H1 (cell line): ENCODE measurements around the gene MAGI2. TPM values are rescaled to one million over a fixed set of nuclear protein-coding genes. Genes with fewer than 3 reads are reported as not detected.

ENCODE experiments used
- CTCF ChIA-PET: fragments of 300-600 bp; sonication (Branson Sonifier 250); formaldehyde crosslinking; loops from one replicate; lab custom pipeline; 2021; ENCODE audit not compliant: partially characterized antibody; lab: Charles Lee
- POLR2A ChIA-PET: fragments of 300-600 bp; sonication (Branson Sonifier 250); formaldehyde crosslinking; loops from one replicate; lab custom pipeline; 2021; ENCODE audit warnings: inconsistent platforms; ENCODE audit not compliant: partially characterized antibody; lab: Charles Lee
- DNase-seq, 2 experiments: peaks; one replicate each; pipeline versions ENCODE4 v3.0.0 to v3.0.0-alpha.2; 2010 to 2022; ENCODE audit warnings: low spot score in 2 of 2, low read depth in 1 of 2, mixed read lengths in 1 of 2
- FAIRE-seq: peaks from 2 replicates; lab custom pipeline; 2011; peaks lifted over from hg19 to GRCh38; lab: Jason Lieb, UNC
- H2AFZ ChIP-seq: 2 replicates; pipeline ENCODE4 v1.8.1; 2012; ENCODE audit warnings: low read length, inconsistent platforms
- H2AK5ac ChIP-seq: 2 replicates; pipeline ENCODE4 v1.6.1; 2013; ENCODE audit warnings: low read depth, low read length
- H2BK120ac ChIP-seq: replicated peaks from 2 replicates; pipeline ENCODE3; 2013; ENCODE audit warnings: low read depth, low read length, inconsistent platforms
- H2BK12ac ChIP-seq: 2 replicates; pipeline ENCODE4 v1.6.1; 2013; ENCODE audit warnings: low read depth, low read length
- H2BK15ac ChIP-seq: 2 replicates; pipeline ENCODE4 v1.6.1; 2013; ENCODE audit warnings: low read length
- H2BK20ac ChIP-seq: 2 replicates; pipeline ENCODE4 v1.6.1; 2013; ENCODE audit warnings: low read length
- H2BK5ac ChIP-seq: 2 replicates; pipeline ENCODE4 v1.6.1; 2013; ENCODE audit warnings: low read depth, low read length
- H3K14ac ChIP-seq: 2 replicates; pipeline ENCODE4 v1.6.1; 2013; ENCODE audit warnings: inconsistent platforms; ENCODE audit not compliant: insufficient read length
- H3K18ac ChIP-seq: 2 replicates; pipeline ENCODE4 v1.6.1; 2013; ENCODE audit warnings: low read length; ENCODE audit errors: extremely low read depth
- H3K23ac ChIP-seq: 2 replicates; pipeline ENCODE4 v1.6.1; 2013; ENCODE audit warnings: inconsistent platforms; ENCODE audit not compliant: insufficient read length
- H3K23me2 ChIP-seq: 2 replicates; pipeline ENCODE4 v1.6.1; 2013; ENCODE audit warnings: low read depth, low read length
- H3K27ac ChIP-seq: 2 replicates; pipeline ENCODE4 v1.6.1; 2011; ENCODE audit warnings: low read depth, low read length, inconsistent platforms
- H3K27me3 ChIP-seq, 4 experiments: replicated peaks in 1 of 4; 1 replicate in 1 of 4; 2 replicates in 3 of 4; pipeline versions ENCODE4 v1.6.1 to v1.8.1; 2011 to 2013; ENCODE audit warnings: low read length in 3 of 4, mild to moderate bottlenecking in 3 of 4, inconsistent platforms in 2 of 4, mixed read lengths in 2 of 4, moderate library complexity in 1 of 4; ENCODE audit not compliant: control insufficient read depth in 3 of 4, insufficient read depth in 3 of 4; ENCODE audit errors: extremely low read depth in 1 of 4
- H3K36me3 ChIP-seq, 4 experiments: 2 replicates each; pipeline versions ENCODE4 v1.6.1 to v1.8.1; 2011 to 2013; ENCODE audit warnings: mild to moderate bottlenecking in 4 of 4, low read length in 3 of 4, moderate library complexity in 2 of 4, control low read depth in 1 of 4, inconsistent platforms in 1 of 4; ENCODE audit not compliant: insufficient read depth in 4 of 4, control insufficient read depth in 2 of 4
- H3K4ac ChIP-seq: replicated peaks from 2 replicates; pipeline ENCODE3; 2013; ENCODE audit warnings: low read length, low read depth, mixed read lengths, inconsistent platforms; ENCODE audit not compliant: insufficient read length
- H3K4me1 ChIP-seq, 4 experiments: replicated peaks in 1 of 4; 1 replicate in 1 of 4; 2 replicates in 3 of 4; pipeline versions ENCODE4 v1.6.1 to v1.8.1; 2011 to 2013; ENCODE audit warnings: low read length in 3 of 4, inconsistent platforms in 2 of 4, mixed read lengths in 1 of 4; ENCODE audit not compliant: insufficient read depth in 4 of 4, control insufficient read depth in 3 of 4
- H3K4me2 ChIP-seq, 2 experiments: 2 replicates each; pipeline versions ENCODE4 v1.6.1 to v1.8.1; 2011 to 2013; ENCODE audit warnings: low read depth in 2 of 2, low read length in 2 of 2, control low read depth in 1 of 2, inconsistent platforms in 1 of 2, mild to moderate bottlenecking in 1 of 2; ENCODE audit not compliant: insufficient read depth in 1 of 2
- H3K4me3 ChIP-seq, 4 experiments: fragments of 200-600, 300-600 bp in 1 of 4; sonication (generic), shearing (Covaris generic), sonication (Bioruptor Twin) in 1 of 4; 2 replicates each; pipeline versions ENCODE4 v1.5.1 to v1.8.1; 2011 to 2016; ENCODE audit warnings: low read length in 4 of 4, low read depth in 3 of 4, control low read depth in 2 of 4, inconsistent platforms in 2 of 4, mild to moderate bottlenecking in 2 of 4, mixed read lengths in 1 of 4, moderate library complexity in 1 of 4; ENCODE audit not compliant: insufficient read depth in 2 of 4; ENCODE audit errors: extremely low read depth in 1 of 4
- H3K56ac ChIP-seq: replicated peaks from 2 replicates; pipeline ENCODE3; 2013; ENCODE audit warnings: low read depth, mild to moderate bottlenecking, mixed read lengths, low read length, inconsistent platforms; ENCODE audit not compliant: insufficient read length
- H3K79me1 ChIP-seq: 2 replicates; pipeline ENCODE4 v1.6.1; 2013; ENCODE audit warnings: low read depth, low read length, control low read depth
- H3K79me2 ChIP-seq, 2 experiments: 2 replicates each; pipeline versions ENCODE4 v1.6.1 to v1.8.1; 2012 to 2013; ENCODE audit warnings: low read length in 2 of 2, mild to moderate bottlenecking in 2 of 2, inconsistent platforms in 1 of 2; ENCODE audit not compliant: insufficient read depth in 2 of 2, control insufficient read depth in 1 of 2
- H3K9ac ChIP-seq, 4 experiments: replicated peaks in 1 of 4; 1 replicate in 1 of 4; 2 replicates in 3 of 4; pipeline versions ENCODE4 v1.6.1 to v1.8.1; 2011 to 2013; ENCODE audit warnings: low read depth in 3 of 4, low read length in 3 of 4, control low read depth in 2 of 4, mild to moderate bottlenecking in 2 of 4, moderate library complexity in 2 of 4, inconsistent platforms in 1 of 4; ENCODE audit errors: extremely low read depth in 1 of 4
- H3K9me3 ChIP-seq, 2 experiments: 2 replicates each; pipeline versions ENCODE4 v1.6.1 to v1.8.1; 2012 to 2013; ENCODE audit warnings: mild to moderate bottlenecking in 2 of 2, moderate library complexity in 2 of 2, control low read depth in 1 of 2, inconsistent platforms in 1 of 2, low read depth in 1 of 2, low read length in 1 of 2, mixed read lengths in 1 of 2; ENCODE audit not compliant: insufficient read depth in 2 of 2
- H4K20me1 ChIP-seq, 2 experiments: replicated peaks in 1 of 2; 2 replicates each; pipeline versions ENCODE3 to v1.8.1; 2011 to 2013; ENCODE audit warnings: inconsistent platforms in 2 of 2, low read length in 2 of 2, mild to moderate bottlenecking in 1 of 2; ENCODE audit not compliant: insufficient read depth in 2 of 2, control insufficient read depth in 1 of 2
- H4K5ac ChIP-seq: 2 replicates; pipeline ENCODE4 v1.6.1; 2013; ENCODE audit warnings: low read length, low read depth, mixed read lengths, inconsistent platforms; ENCODE audit not compliant: insufficient read length
- H4K8ac ChIP-seq: 2 replicates; pipeline ENCODE4 v1.8.0; 2013; ENCODE audit warnings: mild to moderate bottlenecking, moderate library complexity, low read length, inconsistent platforms; ENCODE audit not compliant: insufficient read depth; ENCODE audit errors: extremely low read depth
- H4K91ac ChIP-seq: replicated peaks from 2 replicates; pipeline ENCODE3; 2013; ENCODE audit warnings: low read length, mixed read lengths, inconsistent platforms; ENCODE audit not compliant: insufficient read length
- BACH1 ChIP-seq: IDR thresholded peaks from 2 replicates; pipeline ENCODE4 v1.6.1; 2012; ENCODE audit warnings: low read length, improper control_type of control experiment
- BRCA1 ChIP-seq: IDR thresholded peaks from 2 replicates; pipeline ENCODE4 v1.6.1; 2012; ENCODE audit warnings: low read depth, low read length, improper control_type of control experiment
- CHD1 ChIP-seq: IDR thresholded peaks from 2 replicates; pipeline ENCODE4 v1.6.1; 2012; ENCODE audit warnings: low read depth, low read length, improper control_type of control experiment
- EP300 ChIP-seq, 2 experiments: IDR thresholded peaks; 1 replicate in 1 of 2; 2 replicates in 1 of 2; pipeline ENCODE4 v1.6.1; 2011 to 2012; ENCODE audit warnings: low read depth in 2 of 2, low read length in 2 of 2, mild to moderate bottlenecking in 2 of 2, borderline replicate concordance in 1 of 2, inconsistent platforms in 1 of 2, moderate library complexity in 1 of 2
- FOSL1 ChIP-seq: IDR thresholded peaks from 2 replicates; pipeline ENCODE4 v1.6.1; 2011; ENCODE audit warnings: mild to moderate bottlenecking, low read depth, low read length, moderate library complexity; ENCODE audit not compliant: insufficient read depth
- KDM1A ChIP-seq: fragments of 200-600, 300-600 bp; sonication (generic); IDR thresholded peaks from 2 replicates; pipeline ENCODE4 v1.7.1; 2016; ENCODE audit warnings: mild to moderate bottlenecking, low read length, borderline replicate concordance
- MAFK ChIP-seq: IDR thresholded peaks from 2 replicates; pipeline ENCODE4 v1.6.1; 2012; ENCODE audit warnings: low read depth, mild to moderate bottlenecking, improper control_type of control experiment, low read length
- NANOG ChIP-seq: IDR thresholded peaks from 2 replicates; pipeline ENCODE4 v1.6.1; 2011; ENCODE audit warnings: low read length, low read depth, mild to moderate bottlenecking, inconsistent platforms; ENCODE audit not compliant: insufficient read depth, poor library complexity, severe bottlenecking
- POLR2AphosphoS5 ChIP-seq: IDR thresholded peaks from 2 replicates; pipeline ENCODE4 v1.6.1; 2011; ENCODE audit warnings: low read depth, low read length
- RAD21 ChIP-seq, 2 experiments: IDR thresholded peaks in 1 of 2; conservative IDR thresholded peaks in 1 of 2; 2 replicates each; pipeline ENCODE4 v1.6.1; 2011; ENCODE audit warnings: low read depth in 2 of 2, low read length in 2 of 2, improper control_type of control experiment in 1 of 2, inconsistent platforms in 1 of 2, mild to moderate bottlenecking in 1 of 2, moderate library complexity in 1 of 2
- RFX5 ChIP-seq: IDR thresholded peaks from 2 replicates; pipeline ENCODE4 v1.6.1; 2011; ENCODE audit warnings: low read depth, low read length, improper control_type of control experiment, borderline replicate concordance
- RNF2 ChIP-seq: fragments of 200-900, 300-1000 bp; sonication (generic); IDR thresholded peaks from 2 replicates; pipeline ENCODE4 v1.7.1; 2016; ENCODE audit warnings: borderline replicate concordance, low read depth, mild to moderate bottlenecking, antibody characterized with exemption, low read length; ENCODE audit not compliant: poor library complexity, severe bottlenecking; ENCODE audit errors: missing control alignments
- SP2 ChIP-seq: IDR thresholded peaks from 2 replicates; pipeline ENCODE4 v1.6.1; 2012; ENCODE audit warnings: mild to moderate bottlenecking, low read length, inconsistent platforms
- SRF ChIP-seq: IDR thresholded peaks from 2 replicates; pipeline ENCODE4 v1.6.1; 2011; ENCODE audit warnings: mild to moderate bottlenecking, low read depth, low read length, moderate library complexity
- TEAD4 ChIP-seq: IDR thresholded peaks from 2 replicates; pipeline ENCODE4 v1.6.1; 2012; ENCODE audit warnings: low read depth, low read length, inconsistent platforms, mixed read lengths
- WGBS, 2 experiments: shearing (Covaris generic) in 1 of 2; methylation state at CpG; one replicate each; pipeline versions ENCODE4 v1.1.6 to v1.1.7; 2013 to 2015; ENCODE audit warnings: low lambda C conversion rate in 2 of 2, mixed read lengths in 2 of 2, inconsistent platforms in 1 of 2, low coverage in 1 of 2, missing lambda C conversion rate in 1 of 2; ENCODE audit not compliant: insufficient replicate concordance in 2 of 2, insufficient coverage in 1 of 2, insufficient read length in 1 of 2; ENCODE audit errors: extremely low coverage in 1 of 2, missing lambda C conversion rate in 1 of 2; 5-methylcytosine and 5-hydroxymethylcytosine counted together
- polyA plus RNA-seq, 7 experiments: library from polyadenylated mRNA; depleted of rRNA in 3 of 7; stranded (reverse) in 5 of 7; unstranded in 2 of 7; fragments of >200 nt in 5 of 7; fragments of 200-250 nt in 2 of 7; gene quantifications; 1 replicate in 5 of 7; 2 replicates in 1 of 7; 4 replicates in 1 of 7; pipeline versions ENCODE4 v1.2.1 to v1.2.3, GENCODE V29; 2011 to 2013; ENCODE audit warnings: missing spikeins in 2 of 7, mixed read lengths in 2 of 7
- total RNA-seq: library from RNA; stranded (reverse); fragmentation: NEBNext Ultra II Directional; extraction: Animal tissue kit (Norgen Biotek cat#: 25700); gene quantifications from 2 replicates; pipeline ENCODE4 v1.2.1, GENCODE V29; 2021

The MAGI2 gene
- total and polyA plus RNA-seq, 2 of the 8 experiments (the other 6 are each of a cell fraction or from before 2014, with no cell fraction given) = 6.0 to 27.3 TPM

GRCh38 chr7:78895393-78895792 lies 558.1 kb downstream of the MAGI2 start:
- Histone ChIP-seq H3K23ac (no peak overlapping the region), H3K4me2 (no peak overlapping the region), H2AK5ac (no peak overlapping the region), H2BK15ac (no peak overlapping the region), H3K27ac (no peak overlapping the region), H3K9me3 (no peaks in the 10 kb centered on the region), H4K8ac (no peak overlapping the region), H2BK120ac (no peak overlapping the region), H4K91ac (no peak overlapping the region), H4K20me1 (no peaks in the 10 kb centered on the region), H4K5ac (no peak overlapping the region), H3K9ac (no peak overlapping the region), H3K79me2 (no peaks in the 10 kb centered on the region), H3K36me3 (no peaks in the 10 kb centered on the region), H3K79me1 (no peaks in the 10 kb centered on the region), H3K23me2 (no peaks in the 10 kb centered on the region), H2BK20ac (no peak overlapping the region), H3K14ac (no peak overlapping the region), H2BK5ac (no peak overlapping the region), H2AFZ (no peak overlapping the region), H3K4me3 (no peak overlapping the region), H3K27me3 (no peaks in the 10 kb centered on the region), H2BK12ac (no peak overlapping the region), H3K4ac (no peak overlapping the region), H3K4me1 (no peaks in the 10 kb centered on the region), H3K18ac (no peak overlapping the region), H3K56ac (no peak overlapping the region)
- ChIA-PET POLR2A (no interaction called here), CTCF (no interaction called here)
- DNase-seq (no peak), FAIRE-seq (no peak)
- 83% methylated on average over 3 of the region's 3 CpGs; no CpG with 5 or more reads in 1 of the 2 experiments for WGBS, 2 experiments
- no peak for TF ChIP-seq RFX5
- TF ChIP-seq MAFK = no peak
- TF ChIP-seq NANOG = no peak
- no peak for TF ChIP-seq TEAD4
- TF ChIP-seq BRCA1 = no peak
- TF ChIP-seq CHD1 = no peak
- no peak for TF ChIP-seq POLR2AphosphoS5
- TF ChIP-seq BACH1 = no peak
- no peak for TF ChIP-seq SP2
- no peak for TF ChIP-seq EP300 (IDR thresholded peaks at IDR 0.05; ENCODE audit: borderline replicate concordance in 1 of 2, low read depth in 2 of 2, low read length in 2 of 2)
- TF ChIP-seq RNF2 = no peak
- no peak for TF ChIP-seq RAD21 (IDR thresholded peaks at IDR 0.05 in 1 of 2, conservative IDR thresholded peaks at IDR 0.05 in 1 of 2; ENCODE audit: low read depth in 2 of 2, low read length in 2 of 2)
- no peak for TF ChIP-seq SRF
- no peak for TF ChIP-seq KDM1A
- TF ChIP-seq FOSL1 = no peak
